ENCODE measurements around the gene GPRASP2. TPM values are rescaled to one million over a fixed set of nuclear protein-coding genes. Genes with fewer than 3 reads are reported as not detected.

Gene GPRASP2
- total RNA-seq, 1 donor from 2014 or later = 20.3 TPM

GRCh38 chrX:102723456-102723855 is 11.2 kb downstream of the GPRASP2 start:
- H3K4me1 Mint-ChIP-seq = peaks cover 6% of the 10 kb centered on the region
- TF ChIP-seq, protein P1, sequence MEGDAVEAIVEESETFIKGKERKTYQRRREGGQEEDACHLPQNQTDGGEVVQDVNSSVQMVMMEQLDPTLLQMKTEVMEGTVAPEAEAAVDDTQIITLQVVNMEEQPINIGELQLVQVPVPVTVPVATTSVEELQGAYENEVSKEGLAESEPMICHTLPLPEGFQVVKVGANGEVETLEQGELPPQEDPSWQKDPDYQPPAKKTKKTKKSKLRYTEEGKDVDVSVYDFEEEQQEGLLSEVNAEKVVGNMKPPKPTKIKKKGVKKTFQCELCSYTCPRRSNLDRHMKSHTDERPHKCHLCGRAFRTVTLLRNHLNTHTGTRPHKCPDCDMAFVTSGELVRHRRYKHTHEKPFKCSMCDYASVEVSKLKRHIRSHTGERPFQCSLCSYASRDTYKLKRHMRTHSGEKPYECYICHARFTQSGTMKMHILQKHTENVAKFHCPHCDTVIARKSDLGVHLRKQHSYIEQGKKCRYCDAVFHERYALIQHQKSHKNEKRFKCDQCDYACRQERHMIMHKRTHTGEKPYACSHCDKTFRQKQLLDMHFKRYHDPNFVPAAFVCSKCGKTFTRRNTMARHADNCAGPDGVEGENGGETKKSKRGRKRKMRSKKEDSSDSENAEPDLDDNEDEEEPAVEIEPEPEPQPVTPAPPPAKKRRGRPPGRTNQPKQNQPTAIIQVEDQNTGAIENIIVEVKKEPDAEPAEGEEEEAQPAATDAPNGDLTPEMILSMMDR (conservative IDR thresholded peaks at IDR 0.05) = no peak
- H3K27ac Mint-ChIP-seq (ENCODE audit: unreplicated experiment) = no peak overlapping the region
- no peaks in the 10 kb centered on the region for H3K27me3 Mint-ChIP-seq (ENCODE audit: low read depth)
- peaks cover 8% of the 10 kb centered on the region for H3K36me3 Mint-ChIP-seq (ENCODE audit: low read depth)
- DNase-seq (ENCODE audit: low read depth, low spot score) = no peak
- peaks cover 7% of the 10 kb centered on the region for H3K9me3 Mint-ChIP-seq
- no peak overlapping the region for H3K4me3 Mint-ChIP-seq

GRCh38 chrX:102727761-102728160 is 15.5 kb downstream of the GPRASP2 start:
- DNase-seq (ENCODE audit: low read depth, low spot score) = no peak
- TF ChIP-seq, protein P1 (conservative IDR thresholded peaks at IDR 0.05) = no peak
- H3K4me3 Mint-ChIP-seq = no peak overlapping the region
- H3K27ac Mint-ChIP-seq (ENCODE audit: unreplicated experiment) = no peak overlapping the region
- no peaks in the 10 kb centered on the region for H3K27me3 Mint-ChIP-seq (ENCODE audit: low read depth)
- peaks cover 3% of the 10 kb centered on the region for H3K36me3 Mint-ChIP-seq (ENCODE audit: low read depth)
- peaks cover 6% of the 10 kb centered on the region for H3K4me1 Mint-ChIP-seq
- H3K9me3 Mint-ChIP-seq = peaks cover 11% of the 10 kb centered on the region

DNA sequence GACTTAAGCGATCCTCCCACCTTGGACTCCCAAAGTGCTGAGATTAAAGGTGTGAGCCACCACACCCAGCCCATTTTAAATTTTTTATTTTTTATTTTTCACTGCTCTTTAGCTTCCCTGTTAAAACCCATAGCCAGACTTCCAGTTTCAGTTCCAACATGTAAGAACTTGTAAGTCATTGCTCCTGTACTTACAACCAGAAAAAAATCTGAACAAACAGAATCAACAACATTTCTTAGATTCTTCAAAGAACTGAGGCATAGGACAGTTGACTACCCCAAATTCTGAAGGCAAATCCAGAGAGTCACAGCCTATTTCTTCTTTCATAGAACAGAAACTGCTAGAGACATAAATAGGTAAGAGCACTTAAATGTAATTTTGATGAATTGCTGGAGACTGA is 16.4 kb downstream of the GPRASP2 start:
- peaks cover 11% of the 10 kb centered on the region for H3K9me3 Mint-ChIP-seq
- TF ChIP-seq, protein P1 (conservative IDR thresholded peaks at IDR 0.05) = no peak
- H3K36me3 Mint-ChIP-seq (ENCODE audit: low read depth) = peaks cover 3% of the 10 kb centered on the region
- H3K27me3 Mint-ChIP-seq (ENCODE audit: low read depth) = no peaks in the 10 kb centered on the region
- H3K27ac Mint-ChIP-seq (ENCODE audit: unreplicated experiment) = no peak overlapping the region
- DNase-seq (ENCODE audit: low read depth, low spot score) = no peak
- peaks cover 6% of the 10 kb centered on the region for H3K4me1 Mint-ChIP-seq
- H3K4me3 Mint-ChIP-seq = no peak overlapping the region

- DNase-seq (ENCODE audit: low read depth, low spot score) = no peak
- Mint-ChIP-seq H3K27me3 (ENCODE audit: low read depth) (no peaks in the 10 kb centered on the region), H3K9me3 (peaks cover 7% of the 10 kb centered on the region), H3K36me3 (ENCODE audit: low read depth) (peaks cover 5% of the 10 kb centered on the region), H3K27ac (ENCODE audit: unreplicated experiment) (no peak overlapping the region), H3K4me3 (no peak overlapping the region), H3K4me1 (no peaks in the 10 kb centered on the region)
- TF ChIP-seq, protein P1 (conservative IDR thresholded peaks at IDR 0.05) = no peak
Measured at GRCh38 chrX:102739657-102740056, 27.4 kb downstream of the GPRASP2 start.

- Mint-ChIP-seq H3K27ac (ENCODE audit: unreplicated experiment) (no peak overlapping the region), H3K4me1 (no peaks in the 10 kb centered on the region), H3K27me3 (ENCODE audit: low read depth) (no peaks in the 10 kb centered on the region), H3K4me3 (no peak overlapping the region), H3K9me3 (peaks cover 3% of the 10 kb centered on the region), H3K36me3 (ENCODE audit: low read depth) (no peaks in the 10 kb centered on the region)
- DNase-seq (ENCODE audit: low read depth, low spot score) = no peak
- TF ChIP-seq, protein P1 (conservative IDR thresholded peaks at IDR 0.05) = no peak
Measured at GRCh38 chrX:102744307-102744706, 32.1 kb downstream of the GPRASP2 start.

DNA sequence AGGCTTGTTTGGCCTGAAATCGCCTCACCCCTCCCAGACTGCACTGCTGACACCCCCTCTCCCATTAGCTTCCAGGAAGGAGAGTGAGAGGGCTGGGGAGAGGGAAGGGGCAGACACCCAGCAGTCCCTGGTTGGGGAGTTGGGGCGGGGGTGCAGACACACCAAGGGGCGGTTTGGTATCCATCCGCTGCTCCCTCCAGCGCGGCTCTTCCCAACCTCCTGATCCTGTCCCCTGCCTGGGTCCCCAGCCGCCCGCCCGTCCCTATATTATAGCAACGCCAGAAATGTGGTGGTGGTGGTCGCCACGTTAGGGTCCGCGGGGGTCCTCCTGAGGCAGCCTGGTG is 33.2 kb downstream of the GPRASP2 start:
- Mint-ChIP-seq H3K4me1 (no peaks in the 10 kb centered on the region), H3K36me3 (ENCODE audit: low read depth) (no peaks in the 10 kb centered on the region), H3K27ac (ENCODE audit: unreplicated experiment) (no peak overlapping the region), H3K9me3 (peaks cover 3% of the 10 kb centered on the region), H3K27me3 (ENCODE audit: low read depth) (no peaks in the 10 kb centered on the region), H3K4me3 (no peak overlapping the region)
- DNase-seq (ENCODE audit: low read depth, low spot score) = no peak
- TF ChIP-seq, protein P1 (conservative IDR thresholded peaks at IDR 0.05) = no peak
